Stimulated activated CD8-positive, alpha-beta memory T cell treated with anti-CD3 and anti-CD28 coated beads, Interleukin-4, amount 100 ng/mL, for 48 hours (primary cell): ENCODE results near the gene ERLIN1.
"Not testable (repeated sequence)": the region's sequence is repeated elsewhere in the genome, so short reads cannot be mapped to it uniquely, and the experiment has no call there.

Experiments used
- DNase-seq: peaks from one replicate; pipeline ENCODE4 v3.0.0-alpha.2; 2020

The ERLIN1 gene

DNA sequence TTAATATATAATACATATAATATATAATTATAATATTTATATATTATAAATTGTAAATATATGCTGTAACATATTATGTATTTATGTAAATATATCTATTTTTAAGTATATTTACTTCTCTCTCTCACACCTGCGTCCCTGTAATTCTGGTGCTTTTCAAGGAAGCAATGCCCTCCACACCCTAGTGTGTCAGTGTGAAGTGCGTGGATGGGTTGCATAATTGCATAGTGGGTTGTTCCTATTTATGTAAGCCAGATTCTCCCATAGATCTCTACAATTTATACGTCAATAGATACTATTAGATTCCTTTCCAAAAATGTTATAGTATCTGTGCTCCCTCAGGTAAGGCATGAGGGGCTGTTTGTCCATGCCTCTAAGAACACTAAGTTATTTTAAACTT lies 54.3 kb downstream of the ERLIN1 start:
- no peak for DNase-seq

DNA sequence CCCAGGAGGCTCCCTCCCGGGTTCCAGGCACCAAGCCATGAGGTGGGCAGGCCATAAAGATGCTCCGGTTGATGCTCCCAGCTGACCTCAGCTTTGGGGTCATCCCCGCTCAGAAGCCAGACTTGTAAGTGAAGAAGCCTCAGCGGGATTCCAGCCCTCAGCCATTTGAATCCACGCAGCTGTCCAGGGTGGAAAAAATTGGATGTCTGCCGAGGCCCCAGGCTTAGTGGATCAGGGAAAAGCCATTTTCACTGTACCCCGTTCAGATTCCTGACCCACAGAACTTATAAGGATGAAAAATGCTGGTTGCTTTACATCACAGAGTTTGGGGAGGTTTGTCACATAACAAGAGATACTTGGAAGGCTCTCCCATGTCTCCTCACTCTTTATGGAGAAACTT lies 55.0 kb downstream of the ERLIN1 start:
- no peak for DNase-seq

DNA sequence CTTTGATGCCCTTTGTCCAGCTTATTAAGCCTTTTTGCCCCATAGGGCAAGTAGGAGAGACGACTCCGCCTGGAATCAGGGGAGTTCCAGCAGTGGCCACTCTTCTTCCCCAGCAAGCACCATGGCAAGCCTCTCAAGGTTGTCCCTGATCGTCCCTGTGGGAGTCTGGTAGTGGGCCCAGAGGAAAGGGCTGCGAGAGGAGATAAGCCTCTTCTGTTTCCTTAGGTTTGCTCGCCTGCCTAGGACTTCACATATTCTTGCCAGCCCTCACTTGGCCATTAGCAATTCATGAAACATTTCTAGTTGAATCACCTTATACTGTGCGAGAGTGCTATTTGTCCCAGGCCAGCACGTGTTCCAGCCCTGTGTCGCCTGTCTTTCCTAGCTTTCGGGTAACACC lies 56.4 kb downstream of the ERLIN1 start:
- DNase-seq, result no peak

DNA sequence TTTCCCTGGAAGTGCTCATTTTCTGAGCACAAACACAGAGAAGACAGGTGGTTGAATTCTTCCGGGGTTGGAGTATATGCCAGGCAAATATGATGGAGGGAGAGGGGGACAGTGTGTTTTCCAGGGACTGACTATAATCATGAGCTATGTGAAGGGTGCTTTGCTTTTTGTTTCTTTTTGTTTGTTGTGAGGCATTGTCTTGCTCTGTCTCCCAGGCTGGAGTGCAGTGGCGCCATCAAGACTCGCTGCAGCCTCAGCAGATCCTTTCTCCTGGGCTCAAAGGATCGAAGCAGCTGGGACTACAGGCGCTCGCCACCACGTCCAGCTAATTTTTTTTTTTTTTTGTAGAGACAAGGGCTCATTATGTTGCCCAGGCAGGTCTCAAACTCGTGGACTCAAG lies 56.9 kb downstream of the ERLIN1 start:
- DNase-seq, result no peak

DNA sequence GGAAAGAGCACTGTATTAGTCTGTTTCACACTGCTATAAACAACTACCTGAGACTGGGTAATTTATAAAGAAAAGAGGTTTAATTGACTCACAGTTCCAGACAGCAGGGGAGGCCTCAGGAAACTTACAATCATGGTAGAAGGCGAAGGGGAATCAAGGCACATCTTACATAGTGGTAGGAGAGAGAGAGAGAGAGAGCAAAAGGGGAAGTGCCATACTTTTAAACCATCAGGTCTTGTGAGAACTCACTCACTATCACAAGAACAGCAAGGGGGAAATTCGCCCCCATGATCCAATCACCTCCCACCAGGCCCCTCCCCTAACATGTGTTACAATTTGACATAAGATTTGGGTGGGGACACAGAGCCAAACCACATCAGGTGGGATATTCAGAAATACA lies 60.5 kb downstream of the ERLIN1 start:
- not testable (repeated sequence) for DNase-seq

DNA sequence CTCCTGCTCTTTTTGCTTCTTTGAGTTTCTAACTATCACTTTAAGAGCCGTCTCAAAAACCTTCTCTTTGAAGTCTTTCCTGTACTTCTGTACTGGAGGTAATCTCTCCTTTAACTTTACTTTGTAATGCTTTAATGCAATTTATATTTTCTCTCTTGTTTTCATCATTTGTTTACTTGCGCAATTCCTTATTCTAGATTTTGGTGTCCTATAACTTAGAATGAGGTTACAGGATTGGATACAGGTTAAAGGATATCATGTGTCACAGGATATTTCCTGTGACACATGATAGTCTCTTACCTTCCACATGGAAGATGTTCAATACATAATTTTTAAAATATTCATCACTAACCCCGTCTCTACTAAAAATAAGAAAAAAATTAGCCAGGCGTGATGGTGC lies 61.7 kb downstream of the ERLIN1 start:
- no peak for DNase-seq

DNA sequence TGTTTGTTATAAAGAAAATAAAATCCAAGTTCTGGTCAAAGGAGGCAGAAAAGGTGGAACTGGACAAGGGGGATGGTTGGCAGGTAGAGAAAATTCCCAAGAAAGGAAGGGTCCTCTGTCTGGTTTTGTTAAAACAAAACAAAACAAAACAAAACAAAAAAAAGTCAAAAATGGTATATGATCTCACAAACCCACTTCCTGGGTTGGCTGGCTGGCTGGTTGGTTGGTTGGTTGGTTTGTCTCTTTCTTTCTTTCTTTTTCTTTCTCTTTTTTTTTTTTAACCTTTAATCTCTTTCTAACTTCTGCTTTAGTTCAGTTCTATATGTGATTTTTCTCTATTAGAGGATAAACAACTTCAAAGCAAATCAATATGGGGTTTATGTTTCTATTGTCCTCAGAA lies 63.0 kb downstream of the ERLIN1 start:
- no peak for DNase-seq

DNA sequence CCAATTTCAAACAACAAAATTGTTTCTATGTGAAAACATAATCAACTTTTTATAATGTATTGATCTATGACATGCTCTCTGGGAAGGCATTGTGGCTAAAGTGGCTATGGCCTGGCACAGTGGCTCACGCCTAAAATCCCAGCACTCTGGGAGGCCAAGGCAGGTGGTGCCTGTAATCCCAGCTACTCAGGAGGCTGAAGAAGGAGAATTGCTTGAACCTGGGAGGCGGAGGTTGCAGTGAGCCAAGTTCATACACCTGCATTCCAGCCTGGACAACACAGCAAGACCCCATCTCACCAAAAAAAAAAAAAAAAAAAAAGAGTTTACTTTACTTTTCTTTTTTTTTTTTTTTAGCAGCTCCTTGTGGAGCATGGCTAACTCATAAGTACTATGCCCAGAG lies 65.3 kb downstream of the ERLIN1 start:
- DNase-seq, result no peak

DNA sequence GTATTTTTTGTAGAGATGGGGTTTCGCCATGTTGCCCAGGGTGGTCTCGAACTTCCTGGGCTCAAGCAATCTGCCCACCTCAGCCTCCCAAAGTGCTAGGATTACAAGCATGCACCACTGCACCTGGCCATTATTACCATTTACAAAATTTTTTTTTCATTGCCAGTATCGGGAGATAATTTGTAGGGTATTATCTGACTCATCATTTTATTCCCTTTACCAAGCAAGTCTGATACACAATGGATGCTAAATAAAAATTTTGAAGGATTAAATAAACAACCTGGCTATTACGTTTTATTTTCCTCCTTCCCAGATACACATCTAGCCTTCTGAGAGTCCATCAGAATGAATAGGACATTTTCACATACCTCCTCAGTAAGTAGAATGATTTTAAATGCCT lies 66.1 kb downstream of the ERLIN1 start:
- DNase-seq, result no peak

DNA sequence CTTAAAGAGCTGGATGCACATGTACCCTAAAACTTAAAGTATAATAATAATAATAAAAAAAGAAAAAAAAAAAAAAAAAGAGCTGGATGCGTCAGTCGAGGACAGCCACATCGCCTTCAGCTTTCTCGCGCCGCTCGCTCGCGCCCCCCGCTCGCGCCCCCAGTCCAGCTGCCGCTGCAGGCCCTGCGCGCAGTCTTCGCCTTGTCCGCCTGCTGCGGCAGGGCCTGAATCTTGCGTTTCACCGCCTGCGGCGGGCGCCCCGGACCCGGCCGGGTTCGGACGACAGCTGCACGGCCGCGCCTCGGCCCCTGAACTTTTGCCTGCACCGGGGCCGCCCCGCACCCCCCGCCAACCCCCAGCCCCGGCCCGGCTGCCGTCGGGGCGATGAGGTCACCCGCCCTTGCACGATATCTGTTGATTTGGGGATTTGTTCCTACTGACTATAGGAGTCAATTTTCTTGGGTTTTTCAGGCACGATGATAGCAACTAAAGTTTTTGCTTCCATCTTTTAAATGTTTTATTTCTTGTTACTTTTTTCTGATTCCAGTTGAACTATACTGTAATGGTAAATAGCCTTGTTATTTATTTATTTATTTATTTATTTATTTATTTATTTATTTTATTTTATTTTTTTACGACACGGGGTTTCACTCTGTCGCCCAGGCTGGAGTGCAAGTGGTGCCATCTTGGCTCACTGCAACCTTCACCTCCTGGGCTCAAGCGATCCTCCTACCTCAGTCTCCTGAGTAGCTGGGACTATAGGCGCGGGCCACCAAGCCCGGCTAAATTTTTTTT lies 70.7 kb downstream of the ERLIN1 start:
- no peak for DNase-seq

DNA sequence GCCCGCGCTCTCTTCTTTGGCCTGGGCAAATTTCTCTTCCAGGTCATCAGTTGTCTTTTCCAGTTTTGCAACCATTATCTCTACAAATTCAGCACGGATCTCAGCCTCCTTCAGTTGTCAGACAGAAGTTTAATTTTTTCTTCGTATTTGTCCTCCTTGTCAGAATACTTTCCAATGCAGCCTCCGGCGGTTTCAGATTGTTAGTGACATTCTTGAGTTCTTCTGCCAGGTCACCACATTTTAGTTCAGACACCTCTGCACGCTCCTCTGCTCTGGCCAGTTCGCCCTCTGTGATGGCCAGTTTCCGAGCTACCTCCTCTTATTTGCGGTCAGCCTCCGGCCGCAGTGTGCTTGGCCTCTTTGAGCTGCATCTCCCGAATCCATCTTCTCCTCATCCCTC lies 71.4 kb downstream of the ERLIN1 start:
- DNase-seq, result no peak

DNA sequence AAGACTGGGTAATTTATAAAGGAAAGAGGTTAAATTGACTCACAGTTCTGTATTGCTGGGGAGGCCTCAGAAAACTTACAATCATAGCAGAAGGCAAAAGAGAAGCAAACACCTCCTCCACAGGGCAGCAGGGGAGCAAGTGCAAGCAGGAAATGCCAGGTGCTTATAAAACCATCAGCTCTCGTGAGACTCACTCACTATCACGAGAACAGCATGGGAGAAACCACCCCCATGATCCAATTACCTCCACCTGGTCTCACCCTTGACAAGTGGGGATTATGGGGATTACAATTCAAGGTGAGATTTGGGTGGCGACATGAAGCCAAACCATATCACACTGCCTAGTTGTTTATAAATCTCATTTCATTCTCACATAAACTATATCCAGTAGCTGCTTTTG lies 76.2 kb downstream of the ERLIN1 start:
- DNase-seq, result no peak

DNA sequence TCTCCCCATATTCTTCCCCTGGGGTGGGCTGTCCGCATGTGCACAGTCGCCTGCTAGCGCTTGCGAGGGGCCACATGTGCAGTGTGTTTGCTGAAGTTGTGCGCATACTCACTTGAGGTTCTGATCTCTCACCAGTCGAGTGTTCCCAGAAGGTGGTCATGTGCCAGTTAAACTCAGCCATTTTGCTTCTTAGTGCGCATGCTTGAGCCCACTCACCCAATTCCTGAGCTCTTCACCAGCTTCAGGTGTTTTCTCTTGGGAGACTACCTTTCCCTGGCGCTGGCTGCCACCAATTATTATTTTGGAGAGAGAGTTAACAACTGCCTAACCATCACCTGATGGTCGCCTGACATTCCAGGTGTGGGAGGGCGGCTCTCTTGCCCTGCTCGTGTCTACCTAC lies 79.0 kb downstream of the ERLIN1 start:
- no peak for DNase-seq

DNA sequence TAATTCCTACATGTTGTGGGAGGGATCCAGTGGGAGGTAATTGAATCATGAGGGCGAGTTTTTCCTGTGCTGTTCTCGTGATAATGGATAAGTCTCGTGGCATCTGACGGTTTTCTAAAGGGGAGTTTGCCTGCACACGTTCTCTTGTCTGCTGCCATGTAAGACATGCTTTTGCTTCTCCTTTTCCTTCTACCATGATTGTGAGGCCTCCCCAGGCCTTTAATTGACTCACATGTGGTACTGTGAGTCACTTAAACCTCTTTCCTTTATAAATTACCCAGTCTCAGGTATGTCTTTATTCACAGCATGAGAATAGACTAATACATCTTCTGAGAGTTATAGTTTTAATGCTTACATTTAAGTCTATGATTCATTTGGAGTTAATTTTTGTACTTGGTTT lies 81.5 kb downstream of the ERLIN1 start:
- no peak for DNase-seq

DNA sequence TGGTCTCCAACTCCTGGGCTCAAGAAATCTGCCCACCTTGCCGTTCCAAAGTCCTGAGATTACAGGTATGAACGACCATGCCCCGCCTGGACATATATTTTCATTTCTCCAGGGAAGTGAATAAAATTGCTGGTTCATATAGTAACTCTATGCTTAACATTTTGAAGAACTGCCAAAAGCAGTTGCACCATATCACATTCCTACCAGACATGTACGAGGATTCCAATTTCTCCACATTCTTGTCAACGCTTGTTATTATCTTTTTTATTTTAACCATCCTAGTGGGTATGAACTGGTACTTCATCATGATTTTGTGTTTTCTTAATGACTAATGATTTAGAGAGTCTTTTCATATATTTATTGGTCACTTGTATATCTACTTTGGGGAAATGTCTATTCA lies 82.2 kb downstream of the ERLIN1 start:
- DNase-seq, result no peak

DNA sequence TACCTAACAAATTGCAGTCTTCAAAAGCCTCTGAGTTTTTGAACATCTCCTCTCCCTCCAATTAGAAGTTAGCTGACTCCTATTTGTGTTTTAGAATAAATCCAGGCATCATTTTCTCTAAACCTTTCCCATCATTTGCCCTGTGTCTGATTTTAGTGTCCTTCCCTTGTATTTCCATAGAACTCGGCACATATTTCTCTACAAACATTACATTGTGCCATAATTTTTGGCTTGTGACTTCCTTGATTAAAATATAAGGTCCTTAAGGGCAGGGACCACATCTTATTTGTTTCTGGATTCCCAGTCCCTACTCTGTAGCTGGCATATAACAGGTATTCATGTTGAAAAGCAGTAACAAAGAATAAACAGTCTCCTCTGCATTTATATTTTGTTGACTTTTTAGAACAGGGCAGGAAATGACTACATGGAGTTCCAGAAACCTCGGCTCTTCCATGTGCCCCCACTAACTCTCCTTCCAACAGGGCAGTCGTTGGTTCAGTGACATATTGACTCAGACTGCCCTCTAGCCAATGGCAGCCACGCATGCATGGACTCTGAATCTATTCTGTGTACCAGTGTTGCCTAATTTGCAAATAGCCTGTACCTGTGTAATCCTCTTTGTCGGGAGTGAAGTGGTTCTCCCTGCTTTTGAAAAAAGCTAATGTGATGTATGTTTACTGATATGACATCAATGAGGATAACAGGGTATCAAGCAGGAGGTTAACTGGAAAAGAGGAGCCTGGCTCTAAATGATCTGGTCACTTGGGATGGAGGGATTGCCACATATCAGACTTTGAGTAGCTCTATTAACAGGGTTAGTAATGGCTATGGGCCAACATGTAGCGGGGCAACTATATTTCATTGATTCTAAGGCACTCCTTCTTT lies 84.4 kb downstream of the ERLIN1 start:
- no peak for DNase-seq

DNA sequence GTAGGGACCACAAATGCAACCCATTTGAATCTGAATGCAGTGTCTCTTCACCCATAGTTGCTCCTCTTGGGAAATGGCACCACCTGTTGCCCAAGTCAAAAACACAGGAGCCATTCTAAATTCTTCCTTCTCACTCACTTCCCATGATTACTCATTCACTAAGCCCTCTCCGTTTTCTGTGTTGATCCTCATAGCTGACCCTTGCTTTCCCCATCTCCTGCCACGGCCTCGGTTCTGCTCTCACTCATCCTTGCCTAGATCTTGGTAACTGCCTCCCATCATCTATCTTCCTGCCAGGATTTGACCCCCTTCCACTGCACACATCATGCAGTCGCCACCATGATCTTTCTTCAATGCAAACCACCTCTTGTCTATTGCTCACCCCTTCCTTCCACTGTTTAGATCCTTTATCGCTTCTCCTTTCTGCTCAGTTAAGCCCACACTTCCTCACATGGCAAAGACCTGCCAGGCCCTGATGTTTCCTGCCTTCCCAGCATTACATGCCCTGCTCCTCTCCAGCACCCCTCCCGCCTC lies 85.1 kb downstream of the ERLIN1 start:
- DNase-seq, result no peak
